Inferior parietal cortex (tissue), 1 donor: ENCODE data around the gene DYRK3.
"Not testable (repeated sequence)": the region's sequence is repeated elsewhere in the genome, so short reads cannot be mapped to it uniquely, and the experiment has no call there.

Experiments
- DNase-seq: peaks from one replicate; pipeline ENCODE4 v3.0.0-alpha.2; 2016; ENCODE audit errors: extremely low spot score

DYRK3 gene

DNA sequence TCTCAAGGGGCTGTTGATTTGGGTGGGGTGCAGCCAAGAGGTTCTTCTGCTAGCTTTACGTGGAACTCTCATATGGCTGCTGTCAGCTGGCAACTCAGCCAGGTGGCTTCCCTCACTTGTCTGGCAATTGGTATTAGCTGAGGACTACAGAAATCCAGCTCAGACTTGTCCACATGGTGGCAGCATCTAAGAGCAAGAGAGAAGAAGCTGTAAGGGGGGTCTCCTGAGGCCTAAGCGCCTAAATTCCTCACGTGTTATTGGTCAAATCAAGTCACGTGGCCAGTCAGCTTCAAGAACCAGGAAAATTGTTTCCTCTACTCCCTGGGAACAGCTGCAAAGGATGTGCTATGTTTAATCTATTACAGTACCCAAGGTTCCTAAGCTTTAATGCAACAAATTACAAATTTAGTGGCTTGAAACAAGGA lies 4.2 kb upstream of the DYRK3 start:
- peak; percentile 51 for DNase-seq

DNA sequence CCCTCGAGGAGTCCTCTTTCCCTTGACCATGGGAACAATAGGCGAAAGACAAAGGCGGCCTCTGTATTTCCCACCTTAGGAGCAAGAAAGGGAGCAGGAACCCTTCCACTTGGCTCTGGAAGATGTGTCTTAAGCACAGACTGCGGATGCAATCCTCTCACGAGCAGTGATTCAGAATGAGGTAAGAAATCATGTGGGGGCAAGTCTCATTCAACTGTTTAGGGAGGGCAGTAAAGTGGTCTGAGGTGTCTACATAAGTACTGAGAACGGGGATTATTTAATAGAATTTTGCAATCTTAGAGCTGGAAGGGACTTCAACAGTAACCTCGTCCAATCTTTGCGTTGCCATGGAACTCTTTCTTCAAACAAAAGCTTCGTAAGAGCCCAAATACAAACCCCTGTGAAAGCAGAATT lies 1.6 kb upstream of the DYRK3 start:
- DNase-seq: no peak

DNA sequence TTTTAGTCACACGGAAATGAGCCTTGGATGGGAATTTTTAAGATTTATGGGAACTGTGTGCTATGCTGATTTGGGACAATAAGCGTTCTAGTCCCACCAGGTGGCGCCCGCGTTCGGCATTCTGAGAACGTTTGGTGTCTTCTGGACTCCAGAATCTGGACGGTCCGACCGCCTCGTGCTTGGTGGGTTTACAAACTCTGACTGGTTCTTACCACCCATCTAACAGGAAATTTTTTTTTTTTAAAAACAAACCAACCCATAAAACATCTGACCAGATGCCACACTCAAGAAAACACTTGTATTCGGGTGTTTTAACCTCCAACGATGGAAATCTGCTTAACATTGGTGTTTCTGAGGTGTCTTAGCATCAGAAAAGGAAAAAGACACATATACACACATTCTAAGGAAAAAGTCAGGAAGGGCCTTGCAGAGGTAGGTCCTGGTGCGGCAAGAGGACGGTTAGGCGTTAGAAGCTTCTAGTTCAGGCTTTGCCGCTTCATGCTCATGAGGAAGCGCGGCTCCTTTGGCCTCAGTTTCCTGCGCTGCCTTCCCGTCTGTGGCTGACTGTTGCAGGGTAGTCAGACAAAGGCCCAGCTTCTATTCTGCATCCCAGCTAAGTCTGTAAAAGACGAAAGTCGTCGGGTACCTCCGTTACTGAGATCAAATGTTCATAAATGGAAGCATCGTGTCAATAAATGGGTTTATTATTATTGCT lies 814 bp upstream of the DYRK3 start:
- DNase-seq: peak; percentile 99

DNA sequence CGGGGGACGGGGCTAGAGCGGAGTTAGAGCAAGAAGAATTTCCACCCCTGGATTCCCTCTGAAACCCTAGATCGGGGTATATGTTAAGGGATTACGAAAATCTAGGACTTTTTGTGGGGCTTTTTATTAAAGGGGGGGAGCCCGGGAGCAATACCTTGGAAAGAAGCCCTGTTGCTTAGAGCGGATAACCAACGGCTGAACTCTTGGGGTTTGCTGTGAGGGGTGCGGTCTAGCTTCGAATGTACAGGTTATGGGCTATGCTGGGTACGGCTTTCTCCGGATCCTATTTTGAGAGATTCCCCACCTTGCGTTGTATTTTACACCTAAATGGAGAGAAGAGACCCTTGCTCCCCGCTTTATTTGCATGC lies 626 bp downstream of the DYRK3 start:
- no peak for DNase-seq

DNA sequence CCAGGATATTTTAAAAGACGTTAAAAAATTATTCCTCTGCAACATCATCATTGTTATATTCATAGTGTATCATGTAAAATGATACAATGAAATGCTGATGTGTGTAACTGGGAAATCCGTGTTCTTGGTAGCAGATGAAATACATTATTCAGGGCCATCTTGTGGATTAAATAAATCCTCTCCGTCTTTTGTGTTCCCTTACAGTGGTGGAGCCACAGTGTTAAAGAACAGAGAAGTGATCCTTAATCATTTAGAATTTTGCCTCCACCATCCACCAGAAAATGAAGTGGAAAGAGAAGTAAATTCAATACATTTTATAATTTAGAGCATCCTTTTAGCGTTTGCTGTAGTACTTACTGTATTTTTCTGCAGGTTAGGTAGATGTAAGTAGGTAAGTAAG lies 1.3 kb downstream of the DYRK3 start:
- DNase-seq: no peak

DNA sequence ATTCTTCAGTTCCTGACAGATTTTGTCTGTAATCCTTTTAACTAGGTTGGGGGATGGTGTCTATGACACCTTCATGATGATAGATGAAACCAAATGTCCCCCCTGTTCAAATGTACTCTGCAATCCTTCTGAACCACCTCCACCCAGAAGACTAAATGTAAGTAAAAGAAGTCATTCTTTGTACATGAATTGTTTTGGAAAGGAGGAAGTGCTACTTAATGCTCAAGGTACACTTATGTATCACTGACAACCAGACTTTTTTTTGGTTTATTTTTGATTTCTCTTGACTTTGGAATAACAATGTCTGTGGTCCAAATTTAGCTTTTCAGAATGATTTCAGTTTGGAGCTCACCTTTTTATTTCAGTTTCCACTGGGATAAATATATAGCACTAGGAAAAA lies 2.3 kb downstream of the DYRK3 start:
- DNase-seq: no peak

DNA sequence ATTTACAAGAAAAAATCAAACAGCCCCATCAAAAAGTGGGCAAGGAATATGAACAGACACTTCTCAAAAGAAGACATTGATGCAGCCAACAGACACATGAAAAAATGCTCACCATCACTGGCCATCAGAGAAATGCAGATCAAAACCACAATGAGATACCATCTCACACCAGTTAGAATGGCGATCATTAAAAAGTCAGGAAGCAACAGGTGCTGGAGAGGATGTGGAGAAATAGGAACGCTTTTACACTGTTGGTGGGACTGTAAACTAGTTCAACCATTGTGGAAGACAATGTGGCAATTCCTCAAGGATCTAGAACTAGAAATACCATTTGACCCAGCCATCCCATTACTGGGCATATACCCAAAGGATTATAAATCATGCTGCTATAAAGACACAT lies 6.7 kb downstream of the DYRK3 start:
- DNase-seq: not testable (repeated sequence)

DNA sequence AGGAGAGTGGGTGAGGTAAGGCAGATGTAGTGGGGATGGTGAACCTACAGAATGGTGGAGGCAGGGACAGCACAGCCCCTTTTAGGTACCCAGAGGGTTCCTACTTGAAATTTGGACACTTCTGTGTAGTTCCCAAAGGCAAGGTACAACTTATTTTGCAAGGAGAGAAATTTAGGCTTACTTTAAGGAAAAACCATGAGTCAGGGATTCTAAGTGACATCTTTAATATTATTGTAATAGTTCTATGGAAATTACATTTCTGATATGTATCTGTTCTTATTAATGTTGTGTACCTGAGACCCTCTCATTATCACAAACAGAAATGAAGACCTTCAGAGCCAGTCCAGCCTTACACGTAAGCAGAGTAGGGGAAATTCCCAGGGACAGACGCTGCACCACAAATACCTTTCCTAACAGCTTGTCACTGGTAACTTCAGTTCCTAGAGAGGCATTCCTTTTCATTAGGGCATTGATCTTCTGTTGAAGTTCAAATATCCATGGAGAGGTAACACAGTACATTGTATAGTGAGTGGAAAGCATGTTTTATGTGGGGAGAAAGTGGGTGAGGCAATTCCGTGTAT lies 7.9 kb downstream of the DYRK3 start:
- DNase-seq: no peak

DNA sequence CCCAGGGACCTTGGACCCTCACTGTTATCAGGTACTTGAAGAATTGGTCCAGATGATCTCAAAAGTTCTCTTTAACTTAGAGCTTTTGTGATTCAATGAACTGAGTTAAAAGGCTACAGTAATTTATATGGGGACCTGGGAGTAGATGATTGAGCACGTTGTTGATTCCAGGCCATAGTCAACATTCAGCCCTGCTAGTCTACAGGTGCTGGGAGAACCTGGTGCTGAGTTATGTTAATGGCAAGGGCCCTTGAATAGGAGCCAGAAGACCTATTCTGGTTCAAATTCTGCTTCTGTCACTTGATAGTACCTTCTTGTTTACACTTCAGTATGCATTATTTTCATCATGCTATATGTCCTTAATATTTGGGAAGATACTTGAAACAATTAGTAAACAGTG lies 11.2 kb downstream of the DYRK3 start:
- DNase-seq: no peak

DNA sequence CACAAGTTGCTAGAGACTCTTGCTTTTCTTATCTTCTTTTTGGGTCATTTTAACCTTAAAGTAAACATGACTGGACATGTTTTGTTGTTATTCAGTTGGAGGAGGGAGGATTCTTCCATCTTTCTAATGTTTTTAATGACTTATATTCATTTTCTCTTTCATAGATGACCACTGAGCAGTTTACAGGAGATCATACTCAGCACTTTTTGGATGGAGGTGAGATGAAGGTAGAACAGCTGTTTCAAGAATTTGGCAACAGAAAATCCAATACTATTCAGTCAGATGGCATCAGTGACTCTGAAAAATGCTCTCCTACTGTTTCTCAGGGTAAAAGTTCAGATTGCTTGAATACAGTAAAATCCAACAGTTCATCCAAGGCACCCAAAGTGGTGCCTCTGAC lies 11.9 kb downstream of the DYRK3 start:
- DNase-seq: no peak

DNA sequence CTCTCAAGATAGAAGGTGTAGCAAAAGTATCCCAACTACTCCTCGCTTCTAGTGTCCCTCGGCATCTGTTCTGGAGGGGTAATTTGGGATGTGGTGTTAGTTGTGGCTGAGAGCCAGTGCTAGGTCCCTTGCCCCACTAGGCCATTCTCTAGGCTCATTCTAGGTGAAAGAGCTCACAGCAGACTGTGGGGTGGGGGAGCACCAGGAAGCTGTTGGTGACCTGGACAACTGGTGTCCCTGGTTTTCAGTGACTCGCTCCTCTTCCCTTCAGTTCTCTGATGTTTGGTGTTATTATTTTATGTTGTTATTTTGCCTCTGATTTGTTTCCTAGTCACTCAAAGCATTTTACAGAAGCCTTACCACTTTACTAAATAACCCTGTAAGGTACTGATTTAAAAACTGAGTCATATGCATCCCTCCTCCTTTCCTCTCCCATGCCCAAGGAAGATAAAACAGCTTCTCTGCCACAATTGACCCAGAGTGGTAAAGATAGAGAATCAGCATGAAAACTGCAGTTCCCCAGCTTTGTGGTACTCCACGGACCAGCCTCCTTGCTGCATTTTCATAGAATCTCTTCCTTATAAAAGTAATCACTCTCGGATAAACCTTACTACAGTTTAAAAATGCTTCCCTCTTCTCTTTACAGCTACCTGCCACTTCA lies 14.1 kb downstream of the DYRK3 start:
- DNase-seq: no peak

DNA sequence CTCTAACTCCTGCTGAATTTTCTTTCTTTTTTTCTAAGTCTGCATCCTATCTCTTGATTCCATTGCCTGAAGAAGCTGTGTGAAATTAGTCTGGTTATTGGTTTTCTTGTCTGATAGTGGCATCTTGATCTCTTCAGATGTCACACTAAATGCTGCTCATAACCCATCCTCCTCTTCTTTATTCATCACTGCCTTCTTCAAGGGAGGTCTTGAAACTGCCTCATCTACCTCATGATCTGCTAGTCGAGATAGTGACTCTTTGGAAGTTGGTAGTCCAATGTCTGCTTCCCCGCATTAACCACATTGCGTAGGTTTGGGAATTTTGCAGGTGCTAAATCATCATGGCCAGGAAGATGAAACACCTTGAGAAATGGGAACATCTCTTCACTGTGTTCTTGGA lies 15.7 kb downstream of the DYRK3 start:
- DNase-seq: no peak

DNA sequence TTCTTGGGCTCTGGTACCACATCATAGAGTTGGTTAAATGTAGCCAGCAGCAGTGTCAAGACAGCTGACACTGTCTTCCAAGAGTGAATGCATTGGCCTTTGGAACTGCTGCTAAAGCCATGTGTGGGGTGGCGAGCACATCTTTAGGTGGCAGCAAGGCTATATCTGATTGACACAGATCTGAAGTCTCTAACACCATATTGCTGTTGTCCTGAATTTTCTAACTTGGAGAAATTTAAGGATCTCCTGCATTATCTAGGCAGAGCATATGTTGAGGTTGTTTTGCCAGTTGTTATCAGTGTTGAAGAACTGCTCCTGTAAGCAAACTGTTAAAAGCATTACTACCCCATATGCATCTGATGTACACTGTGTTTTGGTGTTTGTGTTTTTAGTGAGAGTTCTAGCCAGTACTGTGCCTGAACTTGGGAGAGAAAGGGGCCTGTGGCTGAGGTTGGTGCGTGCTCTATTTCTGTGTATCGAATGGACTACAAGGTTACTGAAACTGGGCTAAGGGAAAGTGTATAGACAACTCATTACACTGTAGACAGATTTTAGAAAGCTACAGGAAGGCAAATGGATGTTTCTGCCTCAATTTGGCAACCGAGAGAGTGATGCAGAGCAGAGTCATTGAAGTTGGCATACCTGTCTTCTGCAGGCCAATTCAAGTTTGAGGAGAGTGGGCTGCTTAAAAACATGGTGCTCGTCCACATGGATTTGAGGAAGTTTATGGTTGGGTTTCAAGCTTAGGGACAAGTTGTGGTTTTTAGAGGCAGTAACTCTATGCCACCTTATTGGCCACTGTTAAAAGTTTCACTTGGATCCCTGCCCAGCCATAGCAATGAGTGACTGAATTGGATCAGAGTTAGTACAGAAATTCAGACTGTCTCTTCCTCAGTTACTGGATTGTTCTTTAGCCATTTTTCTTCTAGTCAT lies 16.9 kb downstream of the DYRK3 start:
- no peak for DNase-seq

DNA sequence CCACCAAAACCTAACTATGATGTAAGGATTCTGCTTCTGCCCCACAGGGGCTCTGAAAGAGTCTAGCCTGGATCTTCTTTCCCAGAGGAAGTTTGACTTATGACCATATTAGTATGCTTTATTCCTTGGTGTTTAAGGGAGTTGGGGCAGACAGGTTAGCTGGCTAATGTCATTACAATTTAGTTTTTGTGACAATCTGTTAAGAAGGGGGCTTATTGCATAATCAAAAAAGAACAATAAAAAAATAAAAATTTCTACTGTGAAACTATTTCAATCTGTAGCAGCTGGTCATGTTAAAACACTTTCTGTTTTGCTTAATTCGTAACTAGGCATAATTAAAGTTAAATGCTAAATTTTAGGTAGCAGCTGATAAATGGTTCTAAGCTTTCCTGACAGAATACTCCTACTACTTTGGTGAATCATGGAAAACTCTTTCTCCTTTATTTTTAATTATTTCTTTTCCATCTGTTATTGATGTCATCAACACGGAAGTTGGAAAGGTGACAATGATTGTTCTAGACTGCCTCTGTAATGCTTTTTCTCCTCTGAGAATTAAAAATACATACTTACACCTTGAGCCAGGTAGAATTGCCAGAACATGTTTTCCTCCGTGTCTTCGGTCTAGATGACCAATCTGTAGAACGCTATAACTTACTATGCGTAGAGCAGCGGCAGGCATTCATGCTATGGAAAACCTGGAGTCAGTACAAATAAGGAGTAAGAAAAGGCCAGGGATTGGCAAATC lies 18.6 kb downstream of the DYRK3 start:
- DNase-seq: no peak

DNA sequence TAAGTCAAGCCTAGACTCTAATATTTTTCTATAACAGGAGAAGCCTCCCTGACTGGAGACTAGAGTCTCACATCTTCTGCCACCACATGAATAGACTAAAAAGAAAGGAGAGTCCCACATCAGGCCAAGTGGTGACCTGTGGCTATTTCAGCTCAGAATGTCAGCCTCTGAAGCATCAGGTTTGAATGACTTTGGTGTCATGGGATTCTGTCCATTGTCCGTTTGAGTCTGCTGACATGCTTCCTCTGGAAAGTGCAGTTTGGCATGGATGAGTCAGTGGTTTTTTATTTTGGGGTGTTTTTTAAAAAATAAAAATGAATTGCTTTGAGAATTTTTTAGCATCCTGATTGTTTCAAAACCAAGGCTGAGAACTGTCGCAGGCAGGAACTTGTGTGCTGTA lies 19.5 kb downstream of the DYRK3 start:
- no peak for DNase-seq

DNA sequence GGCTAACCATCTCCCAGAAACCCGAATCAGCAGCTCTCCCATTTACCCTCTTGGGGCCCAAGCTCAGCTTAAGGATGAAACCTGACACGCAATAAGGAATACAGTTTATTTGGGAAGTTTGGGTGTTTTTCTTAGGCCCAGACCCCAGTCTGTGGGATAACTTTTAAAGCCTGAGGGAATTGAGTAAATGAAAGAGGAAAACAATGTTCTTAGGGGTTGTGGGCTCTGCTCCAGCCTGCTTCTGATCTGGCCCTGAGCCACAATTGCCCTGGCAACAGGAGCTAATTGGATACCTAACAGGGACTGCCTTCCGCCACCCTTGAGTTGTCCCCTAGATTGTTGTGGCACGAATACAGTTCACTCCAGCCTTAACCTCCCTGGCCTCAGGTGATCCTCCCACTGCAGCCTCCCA lies 20.1 kb downstream of the DYRK3 start:
- no peak for DNase-seq

DNA sequence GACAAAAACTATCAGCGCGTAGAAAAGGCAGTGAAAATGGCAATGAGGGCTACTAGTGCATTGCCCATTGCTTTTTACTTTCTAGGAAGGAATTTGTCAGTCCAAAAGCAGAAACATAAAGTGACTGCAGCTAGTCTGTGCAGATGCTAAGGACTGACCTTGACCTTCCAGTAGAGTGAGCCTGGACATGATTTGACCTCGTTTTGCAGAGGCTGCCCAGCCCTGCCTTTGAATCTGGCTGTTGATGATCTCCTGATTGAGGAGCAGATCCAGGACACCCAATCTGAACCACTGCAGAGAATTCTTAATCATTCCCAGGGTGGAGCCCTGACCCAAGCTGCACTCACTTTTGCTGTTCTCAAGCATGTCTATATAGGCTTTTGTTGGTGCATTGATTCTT lies 21.6 kb downstream of the DYRK3 start:
- no peak for DNase-seq

DNA sequence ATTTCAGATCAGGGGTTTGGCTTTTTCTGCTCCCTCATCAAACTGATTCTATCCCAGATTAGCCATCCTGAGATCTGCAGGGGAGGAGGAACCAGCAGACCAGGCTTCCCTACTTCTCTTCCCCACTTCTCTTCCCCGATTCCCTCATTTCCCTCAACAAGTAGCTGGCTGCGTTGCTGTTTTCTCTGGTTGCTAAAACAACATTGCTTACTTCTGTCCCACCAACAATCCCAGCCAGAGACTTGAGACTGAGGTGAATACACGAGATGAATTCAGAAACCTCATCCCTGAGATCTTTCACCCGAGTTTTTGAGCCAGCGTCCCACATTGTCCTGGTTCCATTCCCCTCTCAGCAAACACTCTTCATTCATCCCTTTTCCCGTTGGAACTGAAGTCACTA lies 22.4 kb downstream of the DYRK3 start:
- no peak for DNase-seq

DNA sequence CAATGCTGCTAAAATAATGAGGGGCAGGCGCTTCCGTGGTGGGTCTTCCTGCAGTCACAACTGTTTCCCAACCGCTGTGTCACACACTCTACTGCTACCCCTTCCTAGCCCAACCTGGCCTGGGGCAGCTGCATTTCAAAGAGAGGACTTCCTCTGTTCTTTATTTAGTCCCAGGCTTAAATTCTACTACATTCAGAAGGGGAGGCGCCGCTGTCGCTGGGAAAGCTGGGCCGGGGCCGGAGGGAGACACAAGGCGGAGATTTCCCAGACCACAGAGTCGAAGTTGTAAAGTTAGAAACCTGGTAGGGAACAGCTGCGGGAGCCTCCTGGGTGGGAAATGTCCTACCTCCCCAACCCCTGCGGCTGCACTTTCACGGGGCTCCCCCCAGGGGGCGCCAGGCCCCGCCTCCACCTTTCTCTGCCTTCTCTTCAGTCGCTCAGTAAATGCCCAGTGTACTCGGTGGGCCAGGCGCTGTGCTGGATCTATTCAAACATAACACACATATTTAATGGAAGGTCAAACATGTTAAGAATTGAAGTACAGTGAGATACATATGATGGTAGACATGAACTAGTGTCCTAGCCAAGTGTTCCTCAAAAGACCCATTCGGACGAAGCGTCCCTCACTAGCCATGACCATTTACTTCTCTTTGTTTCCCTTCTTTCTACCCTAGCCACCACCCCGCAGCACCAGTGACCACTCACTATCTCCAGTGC lies 23.1 kb downstream of the DYRK3 start:
- DNase-seq: no peak

DNA sequence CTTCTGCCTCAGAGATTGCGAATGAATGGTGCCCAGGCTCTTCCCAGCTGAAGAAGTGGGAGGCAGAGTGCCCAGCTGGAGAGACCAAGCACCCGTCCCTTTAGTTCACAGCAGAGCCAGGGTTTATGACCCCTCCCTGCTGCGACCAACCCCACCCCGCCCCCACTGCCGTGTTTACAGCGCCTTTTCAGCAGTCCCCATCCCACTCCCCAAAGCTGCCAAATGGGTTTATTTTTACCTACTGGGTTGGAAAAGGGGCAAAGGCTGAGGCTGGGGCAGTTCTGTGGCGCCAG lies 23.6 kb downstream of the DYRK3 start:
- DNase-seq: no peak

DNA sequence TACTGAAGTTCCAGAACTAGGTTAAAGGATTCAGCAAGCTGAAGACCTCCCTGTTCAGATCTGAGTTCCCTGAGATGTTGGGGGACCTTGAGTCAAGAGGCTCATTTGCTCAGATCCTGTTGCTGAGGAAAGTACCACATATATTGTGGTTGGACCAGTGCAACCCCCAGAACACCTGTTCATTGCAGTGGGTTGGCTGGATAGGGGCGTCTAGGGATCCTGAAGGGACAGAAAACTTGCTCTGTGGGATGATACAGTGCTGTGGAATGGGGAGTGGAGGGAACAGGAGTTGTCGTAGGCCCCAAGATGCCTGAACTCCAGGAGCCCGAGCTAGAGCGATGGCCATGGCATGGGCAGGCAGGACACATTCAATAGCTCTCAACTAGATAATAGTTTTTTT lies 24.8 kb downstream of the DYRK3 start:
- no peak for DNase-seq
